Adipocyte (in vitro differentiated cells): ENCODE results near the gene BRDT.
A peak's percentile ranks its signal among the peaks of the same experiment; 100 is the strongest.
"Not testable (repeated sequence)": the region's sequence is repeated elsewhere in the genome, so short reads cannot be mapped to it uniquely, and the experiment has no call there.

ENCODE experiments used
- DNase-seq: peaks from one replicate; pipeline ENCODE4 v3.0.0-alpha.2; 2015; ENCODE audit warnings: low read depth
- H3K27me3 ChIP-seq: replicated peaks from 2 replicates; pipeline ENCODE4 v1.7.0; 2013; ENCODE audit warnings: mild to moderate bottlenecking, low read length, moderate library complexity; ENCODE audit not compliant: control insufficient read depth, insufficient read depth
- H3K36me3 ChIP-seq: 2 replicates; pipeline ENCODE4 v1.7.0; 2013; ENCODE audit warnings: low read length, mild to moderate bottlenecking, moderate library complexity; ENCODE audit not compliant: control insufficient read depth, insufficient read depth, severe bottlenecking
- H3K4me1 ChIP-seq: 2 replicates; pipeline ENCODE4 v1.7.0; 2013; ENCODE audit warnings: mild to moderate bottlenecking, low read length, moderate library complexity; ENCODE audit not compliant: control insufficient read depth, insufficient read depth
- H3K4me3 ChIP-seq: 2 replicates; pipeline ENCODE4 v1.7.0; 2013; ENCODE audit warnings: mild to moderate bottlenecking, low read length, moderate library complexity
- H3K9ac ChIP-seq: 2 replicates; pipeline ENCODE4 v1.7.0; 2013; ENCODE audit warnings: mild to moderate bottlenecking, low read length, moderate library complexity
- H3K9me3 ChIP-seq: 2 replicates; pipeline ENCODE4 v1.7.0; 2013; ENCODE audit warnings: mild to moderate bottlenecking, low read length, moderate library complexity; ENCODE audit not compliant: control insufficient read depth

BRDT gene

GRCh38 chr1:91981996-91982609 lies 32.9 kb downstream of the BRDT start:
- Histone ChIP-seq H3K4me1 (no peaks in the 10 kb centered on the region), H3K27me3 (no peaks in the 10 kb centered on the region), H3K9me3 (no peaks in the 10 kb centered on the region), H3K9ac (no peak overlapping the region), H3K4me3 (no peak overlapping the region), H3K36me3 (no peaks in the 10 kb centered on the region)
- no peak for DNase-seq

GRCh38 chr1:91993256-91993655 lies 44.1 kb downstream of the BRDT start:
- Histone ChIP-seq H3K9ac (no peak overlapping the region), H3K36me3 (no peaks in the 10 kb centered on the region), H3K9me3 (no peaks in the 10 kb centered on the region), H3K4me3 (no peak overlapping the region), H3K4me1 (no peaks in the 10 kb centered on the region), H3K27me3 (no peaks in the 10 kb centered on the region)
- DNase-seq, result no peak

- H3K36me3 ChIP-seq, result no peaks in the 10 kb centered on the region
- peak; percentile 80 for DNase-seq
- no peak overlapping the region for H3K9ac ChIP-seq
- no peak overlapping the region for H3K4me3 ChIP-seq
- H3K4me1 ChIP-seq, result no peaks in the 10 kb centered on the region
- H3K9me3 ChIP-seq, result no peaks in the 10 kb centered on the region
- H3K27me3 ChIP-seq, result no peaks in the 10 kb centered on the region
Observed at GRCh38 chr1:91997607-91998195, 48.5 kb downstream of the BRDT start.

GRCh38 chr1:92004129-92004528 lies 54.9 kb downstream of the BRDT start:
- no peaks in the 10 kb centered on the region for H3K4me1 ChIP-seq
- no peak overlapping the region for H3K4me3 ChIP-seq
- no peaks in the 10 kb centered on the region for H3K36me3 ChIP-seq
- DNase-seq, result no peak
- no peak overlapping the region for H3K9ac ChIP-seq
- no peaks in the 10 kb centered on the region for H3K27me3 ChIP-seq
- no peaks in the 10 kb centered on the region for H3K9me3 ChIP-seq

- Histone ChIP-seq H3K4me3 (no peak overlapping the region), H3K4me1 (no peaks in the 10 kb centered on the region), H3K36me3 (no peaks in the 10 kb centered on the region), H3K27me3 (no peaks in the 10 kb centered on the region), H3K9me3 (no peaks in the 10 kb centered on the region), H3K9ac (no peak overlapping the region)
- DNase-seq, result no peak
Observed at GRCh38 chr1:92013923-92014322, 64.7 kb downstream of the BRDT start.

- no peak for DNase-seq
Observed at GRCh38 chr1:92016720-92017316, 67.6 kb downstream of the BRDT start.

GRCh38 chr1:92017656-92018055 lies 68.5 kb downstream of the BRDT start:
- no peaks in the 10 kb centered on the region for H3K36me3 ChIP-seq
- DNase-seq, result no peak
- peaks cover 13% of the 10 kb centered on the region for H3K9me3 ChIP-seq
- H3K4me1 ChIP-seq, result no peaks in the 10 kb centered on the region
- H3K4me3 ChIP-seq, result no peak overlapping the region
- H3K27me3 ChIP-seq, result no peaks in the 10 kb centered on the region
- no peak overlapping the region for H3K9ac ChIP-seq

More at GRCh38 chr1:92016720-92017316, 67.6 kb downstream of the BRDT start:
- Histone ChIP-seq H3K9me3 (peaks cover 4% of the 10 kb centered on the region), H3K4me1 (no peaks in the 10 kb centered on the region), H3K36me3 (no peaks in the 10 kb centered on the region), H3K27me3 (no peaks in the 10 kb centered on the region), H3K4me3 (no peak overlapping the region), H3K9ac (no peak overlapping the region)

GRCh38 chr1:92026042-92026441 lies 76.8 kb downstream of the BRDT start:
- H3K9ac ChIP-seq, DNase-seq, H3K4me3 ChIP-seq, H3K27me3 ChIP-seq, H3K4me1 ChIP-seq, H3K36me3 ChIP-seq: not testable (repeated sequence)
- peaks cover 26% of the 10 kb centered on the region for H3K9me3 ChIP-seq

- H3K27me3 ChIP-seq, result peaks cover 9% of the 10 kb centered on the region
- no peak overlapping the region for H3K4me3 ChIP-seq
- peaks cover 22% of the 10 kb centered on the region for H3K9me3 ChIP-seq
- no peak for DNase-seq
- no peak overlapping the region for H3K9ac ChIP-seq
- H3K4me1 ChIP-seq, result peaks cover 4% of the 10 kb centered on the region
- no peaks in the 10 kb centered on the region for H3K36me3 ChIP-seq
Observed at GRCh38 chr1:92026806-92027205, 77.6 kb downstream of the BRDT start.

- no peaks in the 10 kb centered on the region for H3K36me3 ChIP-seq
- DNase-seq, result no peak
- H3K4me3 ChIP-seq, result peak overlapping the region; percentile 79
- peaks cover 9% of the 10 kb centered on the region for H3K27me3 ChIP-seq
- peaks cover under 1% of the 10 kb centered on the region for H3K9me3 ChIP-seq
- peaks cover 4% of the 10 kb centered on the region for H3K4me1 ChIP-seq
- no peak overlapping the region for H3K9ac ChIP-seq
Observed at GRCh38 chr1:92029241-92029922, 80.2 kb downstream of the BRDT start.

GRCh38 chr1:92030656-92031107 lies 81.5 kb downstream of the BRDT start:
- no peaks in the 10 kb centered on the region for H3K36me3 ChIP-seq
- peaks cover 9% of the 10 kb centered on the region for H3K27me3 ChIP-seq
- peaks cover 4% of the 10 kb centered on the region for H3K4me1 ChIP-seq
- no peak overlapping the region for H3K4me3 ChIP-seq
- DNase-seq, result peak; percentile 24
- no peak overlapping the region for H3K9ac ChIP-seq
- H3K9me3 ChIP-seq, result no peaks in the 10 kb centered on the region
